Stimulated activated CD8-positive, alpha-beta memory T cell treated with anti-CD3 and anti-CD28 coated beads, Interleukin-15, amount 100 ng/mL, for 1 hour (primary cell): ENCODE measurements around the gene MEGF11.
"Not testable (repeated sequence)": the region's sequence is repeated elsewhere in the genome, so short reads cannot be mapped to it uniquely, and the experiment has no call there.

ENCODE experiments used
- DNase-seq: peaks from one replicate; pipeline ENCODE4 v3.0.0-alpha.2; 2020; ENCODE audit warnings: low read depth

Gene MEGF11

GRCh38 chr15:66275352-66275751 is 21.8 kb upstream of the MEGF11 start:
- DNase-seq, result no peak

- DNase-seq, result no peak
These were observed 17.4 kb upstream of the MEGF11 start for GRCh38 chr15:66270932-66271331.

GRCh38 chr15:66269326-66270090 is 16.0 kb upstream of the MEGF11 start:
- DNase-seq, result no peak

GRCh38 chr15:66264859-66265513 is 11.4 kb upstream of the MEGF11 start:
- DNase-seq, result no peak

GRCh38 chr15:66262837-66263236 is 9.3 kb upstream of the MEGF11 start:
- DNase-seq, result not testable (repeated sequence)

- DNase-seq, result no peak
These were observed 7.5 kb upstream of the MEGF11 start for GRCh38 chr15:66261056-66261455.

GRCh38 chr15:66256692-66257091 is 3.1 kb upstream of the MEGF11 start:
- no peak for DNase-seq

GRCh38 chr15:66254951-66255676 is 1.6 kb upstream of the MEGF11 start:
- DNase-seq, result no peak

GRCh38 chr15:66254089-66254950 is 770 bp upstream of the MEGF11 start:
- DNase-seq, result no peak

GRCh38 chr15:66252685-66253417 is 699 bp downstream of the MEGF11 start:
- DNase-seq, result no peak

- no peak for DNase-seq
These were observed 1.5 kb downstream of the MEGF11 start for GRCh38 chr15:66251790-66252684.

GRCh38 chr15:66251065-66251789 is 2.3 kb downstream of the MEGF11 start:
- DNase-seq, result no peak

- no peak for DNase-seq
These were observed 3.9 kb downstream of the MEGF11 start for GRCh38 chr15:66249605-66250174.

GRCh38 chr15:66246937-66247336 is 6.6 kb downstream of the MEGF11 start:
- DNase-seq, result no peak

- not testable (repeated sequence) for DNase-seq
These were observed 7.7 kb downstream of the MEGF11 start for GRCh38 chr15:66245832-66246231.

GRCh38 chr15:66241908-66242285 is 11.7 kb downstream of the MEGF11 start:
- DNase-seq, result no peak

GRCh38 chr15:66241087-66241907 is 12.3 kb downstream of the MEGF11 start:
- DNase-seq, result no peak

- DNase-seq, result no peak
These were observed 13.2 kb downstream of the MEGF11 start for GRCh38 chr15:66240240-66240794.
